Neuronal stem cell (in vitro differentiated cells): Measurements from ENCODE around the gene DVL1.
A peak's percentile ranks its signal among the peaks of the same experiment; 100 is the strongest.

Experiments
- DNase-seq: peaks from one replicate; pipeline ENCODE4 v3.0.0-alpha.2; 2013; ENCODE audit warnings: low spot score
- H2AFZ ChIP-seq: one replicate; pipeline ENCODE4 v1.6.1; 2013; ENCODE audit warnings: mild to moderate bottlenecking, low read length, inconsistent platforms
- H2AK5ac ChIP-seq: 2 replicates; pipeline ENCODE4 v1.6.1; 2013; ENCODE audit warnings: low read depth, mild to moderate bottlenecking, inconsistent platforms, low read length, moderate library complexity, mixed read lengths
- H2BK120ac ChIP-seq: 2 replicates; pipeline ENCODE4 v1.6.1; 2013; ENCODE audit warnings: low read depth, mild to moderate bottlenecking, inconsistent platforms, low read length, moderate library complexity, mixed read lengths
- H2BK12ac ChIP-seq: one replicate; pipeline ENCODE4 v1.6.1; 2013; ENCODE audit warnings: low read length, inconsistent platforms
- H2BK15ac ChIP-seq: 2 replicates; pipeline ENCODE4 v1.6.1; 2013; ENCODE audit warnings: mild to moderate bottlenecking, low read length, inconsistent platforms, mixed read lengths
- H2BK5ac ChIP-seq: one replicate; pipeline ENCODE4 v1.6.1; 2013; ENCODE audit warnings: inconsistent platforms, mild to moderate bottlenecking, low read length, moderate library complexity
- H3K14ac ChIP-seq: one replicate; pipeline ENCODE4 v1.6.1; 2013; ENCODE audit warnings: low read length, inconsistent platforms
- H3K18ac ChIP-seq: 2 replicates; pipeline ENCODE4 v1.6.1; 2013; ENCODE audit warnings: low read length, inconsistent platforms
- H3K23ac ChIP-seq: 2 replicates; pipeline ENCODE4 v1.6.1; 2013; ENCODE audit warnings: low read depth, mild to moderate bottlenecking, mixed read lengths, low read length, inconsistent platforms; ENCODE audit not compliant: poor library complexity
- H3K27ac ChIP-seq: replicated peaks from 3 replicates; pipeline ENCODE4 v1.5.1; 2013; ENCODE audit warnings: low read length, inconsistent platforms
- H3K27me3 ChIP-seq, 3 experiments: 2 replicates each; pipeline ENCODE4 v1.6.1; 2013; ENCODE audit warnings: low read length in 3 of 3, mild to moderate bottlenecking in 2 of 3, inconsistent platforms in 1 of 3, low read depth in 1 of 3, mixed read lengths in 1 of 3, moderate library complexity in 1 of 3; ENCODE audit not compliant: control insufficient read depth in 3 of 3, insufficient read depth in 3 of 3
- H3K36me3 ChIP-seq, 2 donors: replicated peaks in 1 of 2; 2 replicates each; pipeline ENCODE4 v1.6.1; 2013; ENCODE audit warnings: low read length in 2 of 2; ENCODE audit not compliant: control insufficient read depth in 2 of 2, insufficient read depth in 2 of 2
- H3K4ac ChIP-seq: 2 replicates; pipeline ENCODE4 v1.6.1; 2013; ENCODE audit warnings: inconsistent platforms, mild to moderate bottlenecking, low read length, moderate library complexity
- H3K4me1 ChIP-seq, 2 donors: 1 replicate in 1 of 2; 2 replicates in 1 of 2; pipeline ENCODE4 v1.6.1; 2013; ENCODE audit warnings: low read length in 2 of 2, low read depth in 1 of 2; ENCODE audit not compliant: control insufficient read depth in 2 of 2, insufficient read depth in 1 of 2
- H3K4me2 ChIP-seq: one replicate; pipeline ENCODE4 v1.6.1; 2013; ENCODE audit warnings: mild to moderate bottlenecking, low read length, inconsistent platforms; ENCODE audit not compliant: insufficient read depth, poor library complexity, severe bottlenecking
- H3K4me3 ChIP-seq, 2 donors: 2 replicates each; pipeline ENCODE4 v1.5.1; 2013; ENCODE audit warnings: low read length in 2 of 2, mild to moderate bottlenecking in 2 of 2, inconsistent platforms in 1 of 2, moderate library complexity in 1 of 2
- H3K79me1 ChIP-seq: one replicate; pipeline ENCODE4 v1.6.1; 2013; ENCODE audit warnings: low read depth, mild to moderate bottlenecking, inconsistent platforms, low read length, moderate library complexity
- H3K9ac ChIP-seq: one replicate; pipeline ENCODE4 v1.6.1; 2013; ENCODE audit warnings: mild to moderate bottlenecking, low read depth, low read length, inconsistent platforms; ENCODE audit not compliant: poor library complexity
- H3K9me3 ChIP-seq, 2 donors: replicated peaks in 1 of 2; 2 replicates each; pipeline versions ENCODE3 to v1.6.1; 2013; ENCODE audit warnings: low read length in 2 of 2, mild to moderate bottlenecking in 2 of 2, inconsistent platforms in 1 of 2, low read depth in 1 of 2, mixed read lengths in 1 of 2, moderate library complexity in 1 of 2; ENCODE audit not compliant: control insufficient read depth in 2 of 2, insufficient read depth in 1 of 2
- H4K8ac ChIP-seq: one replicate; pipeline ENCODE4 v1.6.1; 2013; ENCODE audit warnings: low read depth, mild to moderate bottlenecking, inconsistent platforms, low read length, moderate library complexity
- H4K91ac ChIP-seq: one replicate; pipeline ENCODE4 v1.6.1; 2013; ENCODE audit warnings: low read length, low read depth, mild to moderate bottlenecking, inconsistent platforms; ENCODE audit not compliant: poor library complexity
- WGBS, 2 donors: extraction: QIAGEN DNeasy Blood & Tissue Kit; methylation state at CpG; one replicate each; pipeline ENCODE4 v1.1.7; 2013; ENCODE audit warnings: missing lambda C conversion rate in 2 of 2, mixed read lengths in 1 of 2; ENCODE audit not compliant: insufficient read length in 2 of 2, insufficient replicate concordance in 1 of 2; ENCODE audit errors: extremely low coverage in 2 of 2; 5-methylcytosine and 5-hydroxymethylcytosine counted together

DVL1 gene

GRCh38 chr1:1359308-1359663, 10.1 kb upstream of the DVL1 start:
- no peak overlapping the region for H3K4me2 ChIP-seq
- H3K9me3 ChIP-seq = no peaks in the 10 kb centered on the region
- H3K18ac ChIP-seq = peak overlapping the region; percentile 97
- H2BK15ac ChIP-seq = peak overlapping the region; percentile 97
- peak overlapping the region; percentile 94 for H3K4ac ChIP-seq
- peaks cover 48 to 54% of the 10 kb centered on the region in 2 donors for H3K4me1 ChIP-seq
- H2BK120ac ChIP-seq = peak overlapping the region; percentile 99
- peaks cover 3% of the 10 kb centered on the region for H3K79me1 ChIP-seq
- H3K36me3 ChIP-seq = no peaks in the 10 kb centered on the region
- H3K23ac ChIP-seq = no peak overlapping the region
- peak overlapping the region; percentile 14 for H3K14ac ChIP-seq
- H3K9ac ChIP-seq = peak overlapping the region; percentile 50
- H3K27me3 ChIP-seq = peaks cover 0 to 12% (median 9%) of the 10 kb centered on the region in 3 experiments
- H4K8ac ChIP-seq = no peak overlapping the region
- peak overlapping the region; percentile 99 for H2BK12ac ChIP-seq
- DNase-seq = no peak
- WGBS, 2 donors = no CpG with 5 or more reads among the region's 6 CpGs
- no peak overlapping the region for H4K91ac ChIP-seq
- H2AFZ ChIP-seq = peak overlapping the region; percentile 74
- H3K27ac ChIP-seq = peak overlapping the region; percentile 88
- H2AK5ac ChIP-seq = peak overlapping the region; percentile 94
- no peak overlapping the region for H3K4me3 ChIP-seq
- H2BK5ac ChIP-seq = peak overlapping the region; percentile 70

DNA sequence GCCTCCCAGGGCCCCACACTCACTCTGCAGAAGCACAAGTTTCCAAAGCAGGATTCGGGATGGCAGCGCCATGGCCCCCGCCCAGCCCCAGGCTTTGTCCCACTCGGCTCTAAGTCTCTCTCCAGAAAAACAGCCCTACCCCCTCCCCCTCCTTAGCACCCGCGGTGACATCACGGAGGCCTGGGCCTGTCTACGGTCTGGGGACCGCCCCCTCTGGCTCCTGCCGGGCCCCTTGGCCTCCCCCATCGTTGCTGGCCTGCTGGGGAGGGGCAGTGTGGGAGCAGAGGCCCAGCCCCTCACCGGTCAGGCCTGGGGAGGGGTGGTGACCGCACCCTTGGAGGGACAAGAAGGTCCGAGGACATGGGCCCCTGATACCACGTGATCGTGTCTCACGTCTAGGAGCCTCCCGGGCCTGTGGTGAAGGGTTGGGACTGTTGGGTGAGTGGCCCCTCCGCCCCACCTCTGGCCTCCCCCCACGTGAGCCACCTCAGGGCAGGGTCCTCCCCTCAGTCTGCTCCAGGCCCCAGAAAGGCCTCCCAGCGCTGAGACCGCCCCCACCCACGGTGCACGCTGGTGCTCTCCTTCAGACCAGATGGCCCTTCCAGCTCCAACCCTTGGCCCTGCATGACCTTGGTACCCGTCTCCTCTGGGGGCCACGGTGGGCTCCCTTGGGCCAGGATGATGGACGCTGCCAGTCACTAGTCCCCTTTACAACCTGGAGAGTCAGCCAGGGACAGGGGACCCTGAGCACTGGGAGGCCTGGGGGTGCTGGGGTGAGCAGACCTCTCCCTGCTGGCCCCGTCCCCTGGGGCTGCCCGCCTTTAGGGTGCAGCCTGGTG, 9.4 kb upstream of the DVL1 start, which contains the start of gene MXRA8:
MXRA8 (minus strand) TSS at position 123 of the 839 bp plus-strand sequence; CDS start at position 72, 51 bp downstream.
- Histone ChIP-seq H3K9me3 (no peaks in the 10 kb centered on the region), H4K91ac (peak within 1 kb of the TSS; percentile 79), H2BK5ac (peak within 1 kb of the TSS; percentile 70), H3K4me1 (peaks cover 53 to 54% of the 10 kb centered on the region in 2 donors), H3K4me2 (peak within 1 kb of the TSS; percentile 25), H4K8ac (peak within 1 kb of the TSS; percentile 72), H2BK15ac (peak within 1 kb of the TSS; percentile 97), H2AK5ac (peak within 1 kb of the TSS; percentile 94), H2AFZ (peak within 1 kb of the TSS; percentile 74), H2BK120ac (peak within 1 kb of the TSS; percentile 99), H2BK12ac (peak within 1 kb of the TSS; percentile 99), H3K79me1 (peaks cover 3% of the 10 kb centered on the region), H3K23ac (peak within 1 kb of the TSS; percentile 96), H3K4ac (peak within 1 kb of the TSS; percentile 94), H3K9ac (peak within 1 kb of the TSS; percentile 50), H3K4me3 (peak within 1 kb of the TSS; percentile 16 to 39), H3K18ac (peak within 1 kb of the TSS; percentile 97), H3K36me3 (no peaks in the 10 kb centered on the region), H3K14ac (peak within 1 kb of the TSS; percentile 14), H3K27ac (peak within 1 kb of the TSS; percentile 88), H3K27me3 (peaks cover 0 to 18% (median 13%) of the 10 kb centered on the region in 3 experiments)
- no peak for DNase-seq
- no CpG with 5 or more reads among the region's 29 CpGs for whole genome bisulfite sequencing, 2 donors

- Histone ChIP-seq H3K79me1 (peaks cover 3% of the 10 kb centered on the region), H2AFZ (peak overlapping the region; percentile 65), H3K23ac (peak overlapping the region; percentile 96), H3K9ac (peak overlapping the region; percentile 44), H3K9me3 (no peaks in the 10 kb centered on the region), H3K4me2 (peak overlapping the region; percentile 14), H3K4me3 (peak overlapping the region; percentile 16 to 39), H3K4ac (peak overlapping the region; percentile 93), H2BK120ac (peak overlapping the region; percentile 99), H4K8ac (peak overlapping the region; percentile 17), H3K14ac (no peak overlapping the region), H3K36me3 (peaks cover 0 to under 1% of the 10 kb centered on the region in 2 donors), H3K27me3 (peaks cover 0 to 23% (median 14%) of the 10 kb centered on the region in 3 experiments), H2BK5ac (peak overlapping the region; percentile 70), H2AK5ac (peak overlapping the region; percentile 94), H3K18ac (peak overlapping the region; percentile 97), H2BK12ac (peak overlapping the region; percentile 73), H3K4me1 (peaks cover 54 to 57% of the 10 kb centered on the region in 2 donors), H3K27ac (no peak overlapping the region), H2BK15ac (peak overlapping the region; percentile 97), H4K91ac (peak overlapping the region; percentile 79)
- no peak for DNase-seq
- WGBS, 2 donors = no CpG with 5 or more reads among the region's 18 CpGs
These were observed 8.7 kb upstream of the DVL1 start for GRCh38 chr1:1357871-1358432.
